Endodermal cell (in vitro differentiated cells): ENCODE measurements around the gene IRF2BP2. TPM values are rescaled to one million over a fixed set of nuclear protein-coding genes. Genes with fewer than 3 reads are reported as not detected.

Experiments
- DNase-seq: peaks from one replicate; pipeline ENCODE4 v3.0.0-alpha.2; 2017
- H3K27ac ChIP-seq: 2 replicates; pipeline ENCODE4 v1.5.1; 2013; ENCODE audit warnings: mild to moderate bottlenecking, low read depth, low read length, moderate library complexity
- H3K27me3 ChIP-seq: 2 replicates; pipeline ENCODE4 v1.6.1; 2013; ENCODE audit warnings: mild to moderate bottlenecking, low read length, moderate library complexity; ENCODE audit not compliant: insufficient read depth, control insufficient read depth, poor library complexity, severe bottlenecking
- H3K36me3 ChIP-seq: 2 replicates; pipeline ENCODE4 v1.7.0; 2013; ENCODE audit warnings: mild to moderate bottlenecking, low read length, moderate library complexity; ENCODE audit not compliant: control insufficient read depth, insufficient read depth
- H3K4me1 ChIP-seq: one replicate; pipeline ENCODE4 v1.7.0; 2013; ENCODE audit warnings: low read length; ENCODE audit not compliant: control insufficient read depth, insufficient read depth
- H3K4me3 ChIP-seq: 2 replicates; pipeline ENCODE4 v1.5.1; 2013; ENCODE audit warnings: mild to moderate bottlenecking, low read length, moderate library complexity
- H3K9ac ChIP-seq: 2 replicates; pipeline ENCODE4 v1.6.1; 2013; ENCODE audit warnings: mild to moderate bottlenecking, low read length, moderate library complexity; ENCODE audit not compliant: poor library complexity, severe bottlenecking; ENCODE audit errors: extremely low read depth
- H3K9me3 ChIP-seq: 2 replicates; pipeline ENCODE4 v1.6.1; 2013; ENCODE audit warnings: mild to moderate bottlenecking, low read length, moderate library complexity; ENCODE audit not compliant: control insufficient read depth
- H3K27ac Mint-ChIP-seq: 2 replicates; pipeline ENCODE4 v1.8.0; 2020; ENCODE audit warnings: mixed read lengths
- H3K27me3 Mint-ChIP-seq: 2 replicates; pipeline ENCODE4 v1.8.0; 2021; ENCODE audit warnings: mild to moderate bottlenecking, mixed read lengths; ENCODE audit not compliant: insufficient read depth
- H3K36me3 Mint-ChIP-seq: 2 replicates; pipeline ENCODE4 v1.8.0; 2020; ENCODE audit warnings: low read depth, mixed read lengths
- H3K4me1 Mint-ChIP-seq: 2 replicates; pipeline ENCODE4 v1.8.0; 2020; ENCODE audit warnings: mixed read lengths
- H3K4me3 Mint-ChIP-seq: 2 replicates; pipeline ENCODE4 v1.8.0; 2020; ENCODE audit warnings: mild to moderate bottlenecking, moderate library complexity, mixed read lengths
- H3K9me3 Mint-ChIP-seq: 2 replicates; pipeline ENCODE4 v1.8.0; 2020; ENCODE audit warnings: mild to moderate bottlenecking, mixed read lengths
- WGBS, 2 experiments: methylation state at CpG; one replicate each; pipeline versions ENCODE4 v1.1.5 to v1.1.7; 2013; ENCODE audit warnings: missing lambda C conversion rate in 2 of 2, mixed read lengths in 1 of 2; ENCODE audit not compliant: insufficient coverage in 1 of 2, insufficient read length in 1 of 2; 5-methylcytosine and 5-hydroxymethylcytosine counted together
- long read RNA-seq, 4 experiments: library from polyadenylated mRNA in 2 of 4; library from RNA in 1 of 4; library from capped mRNA in 1 of 4; stranded (forward) in 3 of 4; unstranded in 1 of 4; transcript quantifications; one replicate each; pipeline ENCODE4 v2.0.0, GENCODE V29; 2020 to 2021; ENCODE audit warnings: inconsistent platforms in 1 of 4
- polyA plus RNA-seq, 2 experiments: library from polyadenylated mRNA; stranded (reverse); fragments of 50-300 nt; gene quantifications; one replicate each; pipeline ENCODE4 v1.2.3, GENCODE V29; 2013
- total RNA-seq, 2 donors: library from RNA; stranded (reverse); fragmentation: NEBNext Ultra II Directional in 1 of 2; extraction: Animal tissue kit (Norgen Biotek cat#: 25700) in 1 of 2; gene quantifications; 2 replicates in 1 of 2; 3 replicates in 1 of 2; pipeline ENCODE4 v1.2.1, GENCODE V29; 2021
- TF ChIP-seq, protein P1 (sequence below): fragments of 200-600 bp; sonication (generic); conservative IDR thresholded peaks from 2 replicates; pipeline ENCODE4 v1.5.0; 2021; ENCODE audit warnings: antibody characterized with exemption, mild to moderate bottlenecking

Gene IRF2BP2
- total RNA-seq, result 10 to 100 TPM; 41.6 to 45.7 TPM
- 63.2 TPM for polyA plus RNA-seq (2013, experiment 1 of 2)
- 56.4 TPM for polyA plus RNA-seq (2013, experiment 2 of 2)
- long read RNA-seq, experiment 1, full-length matches to known transcripts, result 7 of 17 reads
- long read RNA-seq, experiment 1, partial matches to known transcripts, result 0 of 17 reads
- long read RNA-seq, experiment 1, other reads (novel, unspliced or antisense), result 10 of 17 reads
- long read RNA-seq, experiment 2, full-length matches to known transcripts, result 11 of 18 reads
- long read RNA-seq, experiment 2, partial matches to known transcripts, result 0 of 18 reads
- long read RNA-seq, experiment 2, other reads (novel, unspliced or antisense), result 7 of 18 reads
- long read RNA-seq, experiment 3, full-length matches to known transcripts, result 4 of 9 reads
- long read RNA-seq, experiment 3, partial matches to known transcripts, result 0 of 9 reads
- long read RNA-seq, experiment 3, other reads (novel, unspliced or antisense), result 5 of 9 reads
- long read RNA-seq, experiment 4, result 0 reads

DNA sequence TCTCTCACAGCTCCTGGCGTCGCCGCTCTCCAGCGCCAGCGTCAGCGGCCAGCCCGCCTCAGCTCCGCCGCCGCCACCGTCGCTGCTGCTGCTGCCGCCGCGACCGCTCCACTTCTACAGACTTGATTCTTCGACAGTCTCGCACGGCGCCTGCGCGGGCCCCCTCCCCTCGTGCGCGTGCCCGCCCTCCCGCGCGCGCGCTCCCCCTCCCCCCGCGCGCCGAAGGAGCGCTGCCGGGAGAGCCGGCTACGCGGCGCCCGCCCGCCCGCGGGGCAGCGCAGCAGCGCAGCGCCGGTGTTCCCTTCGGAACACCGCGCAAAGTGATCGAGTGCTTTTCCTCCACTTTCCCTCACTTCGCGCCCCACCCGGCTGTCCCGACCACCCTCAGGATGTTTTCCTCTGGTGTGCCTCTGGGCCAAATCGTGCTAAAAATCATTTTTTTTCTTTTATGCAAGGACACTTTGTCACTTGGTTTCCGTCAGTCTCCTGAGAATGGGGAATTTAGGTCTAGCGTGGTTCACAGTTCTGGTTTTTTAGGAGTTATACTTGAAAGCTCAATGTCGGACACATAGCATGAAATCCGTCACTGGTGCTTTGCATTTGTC is at the start of gene IRF2BP2:
IRF2BP2 (minus strand) TSS at position 118 of the 605 bp plus-strand sequence. CDS start 684 bp downstream, outside the sequence.
- H3K4me1 ChIP-seq, result peaks cover 10% of the 10 kb centered on the region
- peak within 1 kb of the TSS; percentile 96 for H3K9ac ChIP-seq
- peaks cover 29% of the 10 kb centered on the region for H3K36me3 ChIP-seq
- Mint-ChIP-seq H3K4me3 (peak within 1 kb of the TSS; percentile 88), H3K4me1 (peaks cover 56% of the 10 kb centered on the region), H3K9me3 (no peaks in the 10 kb centered on the region), H3K36me3 (peaks cover 27% of the 10 kb centered on the region), H3K27me3 (no peaks in the 10 kb centered on the region), H3K27ac (peak within 1 kb of the TSS; percentile 98)
- WGBS, 2 experiments, result 0% methylated on average over 16 to 62 of the region's 62 CpGs
- H3K4me3 ChIP-seq, result peak within 1 kb of the TSS; percentile 97
- H3K27ac ChIP-seq, result peak within 1 kb of the TSS; percentile 95
- TF ChIP-seq, protein P1, sequence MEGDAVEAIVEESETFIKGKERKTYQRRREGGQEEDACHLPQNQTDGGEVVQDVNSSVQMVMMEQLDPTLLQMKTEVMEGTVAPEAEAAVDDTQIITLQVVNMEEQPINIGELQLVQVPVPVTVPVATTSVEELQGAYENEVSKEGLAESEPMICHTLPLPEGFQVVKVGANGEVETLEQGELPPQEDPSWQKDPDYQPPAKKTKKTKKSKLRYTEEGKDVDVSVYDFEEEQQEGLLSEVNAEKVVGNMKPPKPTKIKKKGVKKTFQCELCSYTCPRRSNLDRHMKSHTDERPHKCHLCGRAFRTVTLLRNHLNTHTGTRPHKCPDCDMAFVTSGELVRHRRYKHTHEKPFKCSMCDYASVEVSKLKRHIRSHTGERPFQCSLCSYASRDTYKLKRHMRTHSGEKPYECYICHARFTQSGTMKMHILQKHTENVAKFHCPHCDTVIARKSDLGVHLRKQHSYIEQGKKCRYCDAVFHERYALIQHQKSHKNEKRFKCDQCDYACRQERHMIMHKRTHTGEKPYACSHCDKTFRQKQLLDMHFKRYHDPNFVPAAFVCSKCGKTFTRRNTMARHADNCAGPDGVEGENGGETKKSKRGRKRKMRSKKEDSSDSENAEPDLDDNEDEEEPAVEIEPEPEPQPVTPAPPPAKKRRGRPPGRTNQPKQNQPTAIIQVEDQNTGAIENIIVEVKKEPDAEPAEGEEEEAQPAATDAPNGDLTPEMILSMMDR, result no peak
- no peaks in the 10 kb centered on the region for H3K9me3 ChIP-seq
- peak; percentile 89 for DNase-seq
- no peaks in the 10 kb centered on the region for H3K27me3 ChIP-seq

DNA sequence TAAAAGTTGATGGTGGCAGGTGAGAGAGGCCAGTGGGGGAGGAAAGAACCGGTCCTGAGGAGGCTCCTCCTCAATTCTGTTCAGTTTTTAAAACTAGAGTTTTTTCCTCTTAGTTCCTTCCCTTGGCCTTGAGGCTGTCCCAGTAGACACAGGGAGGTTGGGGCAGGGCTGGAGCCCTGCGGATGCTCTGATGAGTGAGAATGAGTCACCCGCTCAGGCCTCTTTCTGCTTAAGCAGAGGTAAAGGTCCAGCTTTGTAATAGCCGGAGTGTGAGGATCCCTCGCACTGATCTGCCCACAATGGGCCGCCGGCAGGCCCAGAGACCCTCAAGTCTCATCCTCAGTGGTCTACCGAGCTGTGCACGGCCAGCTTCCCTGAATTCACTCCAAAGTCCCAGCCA is 49.6 kb upstream of the IRF2BP2 start:
- no peaks in the 10 kb centered on the region for H3K36me3 Mint-ChIP-seq
- DNase-seq, result no peak
- H3K27me3 ChIP-seq, result no peaks in the 10 kb centered on the region
- TF ChIP-seq, protein P1, result no peak
- H3K9me3 Mint-ChIP-seq, result no peaks in the 10 kb centered on the region
- no peak overlapping the region for H3K4me3 Mint-ChIP-seq
- H3K9ac ChIP-seq, result no peak overlapping the region
- no peaks in the 10 kb centered on the region for H3K27me3 Mint-ChIP-seq
- H3K4me1 Mint-ChIP-seq, result peaks cover 28% of the 10 kb centered on the region
- no peak overlapping the region for H3K27ac Mint-ChIP-seq
- no peak overlapping the region for H3K27ac ChIP-seq
- H3K9me3 ChIP-seq, result no peaks in the 10 kb centered on the region
- no peak overlapping the region for H3K4me3 ChIP-seq
- 94 to 100% methylated on average over 3 to 9 of the region's 9 CpGs for WGBS, 2 experiments
- peaks cover 5% of the 10 kb centered on the region for H3K4me1 ChIP-seq
- no peaks in the 10 kb centered on the region for H3K36me3 ChIP-seq

DNA sequence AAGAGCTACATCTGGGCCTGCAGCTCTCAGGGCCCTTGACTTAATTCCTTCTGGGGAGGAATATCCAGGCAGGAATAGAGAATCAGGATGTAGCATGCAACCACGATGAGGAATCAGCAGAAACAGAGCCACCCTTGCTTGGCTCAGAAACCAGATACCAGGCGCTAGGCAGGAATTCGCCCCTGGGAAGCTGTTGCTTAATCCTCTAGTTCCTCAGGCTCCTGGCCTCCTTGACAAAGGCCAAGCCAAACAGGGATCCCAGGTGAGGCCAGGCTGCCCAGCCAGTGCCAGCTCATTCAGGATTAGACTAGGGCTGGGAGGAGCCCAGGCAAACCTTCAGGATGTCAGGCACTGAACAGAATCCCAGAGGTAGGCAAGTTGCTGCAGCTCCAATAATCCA is 48.2 kb upstream of the IRF2BP2 start:
- Histone ChIP-seq H3K9ac (no peak overlapping the region), H3K27me3 (no peaks in the 10 kb centered on the region), H3K9me3 (no peaks in the 10 kb centered on the region), H3K4me3 (no peak overlapping the region), H3K4me1 (peaks cover 5% of the 10 kb centered on the region), H3K36me3 (no peaks in the 10 kb centered on the region), H3K27ac (no peak overlapping the region)
- Mint-ChIP-seq H3K9me3 (no peaks in the 10 kb centered on the region), H3K4me1 (peaks cover 28% of the 10 kb centered on the region), H3K36me3 (no peaks in the 10 kb centered on the region), H3K27me3 (no peaks in the 10 kb centered on the region), H3K4me3 (no peak overlapping the region), H3K27ac (no peak overlapping the region)
- peak; percentile 65 for DNase-seq
- TF ChIP-seq, protein P1, result no peak
- WGBS, 2 experiments, result 83 to 97% methylated on average over 3 of the region's 3 CpGs
